ENCODE data around the gene LIPH.

The LIPH gene

GRCh38 chr3:185521349-185522138, 30.8 kb downstream of the LIPH start:
- DNase-seq = no peak

GRCh38 chr3:185519021-185519420, 33.4 kb downstream of the LIPH start:
- no peak overlapping the region for H3K4me3 ChIP-seq (ENCODE audit: low read depth, low read length)
- H3K9me3 ChIP-seq = no peaks in the 10 kb centered on the region
- DNase-seq = no peak
- no peaks in the 10 kb centered on the region for H3K36me3 ChIP-seq
- H3K27me3 ChIP-seq = peaks cover 5% of the 10 kb centered on the region
- no peaks in the 10 kb centered on the region for H3K4me1 ChIP-seq
- peak; percentile 14; the same call in 1 of the 2 replicates for TF ChIP-seq CTCF (IDR thresholded peaks at IDR 0.05; ENCODE audit: low read depth, low read length)

More at GRCh38 chr3:185521349-185522138, 30.8 kb downstream of the LIPH start:
- Histone ChIP-seq H3K9me3 (no peaks in the 10 kb centered on the region), H3K36me3 (no peaks in the 10 kb centered on the region), H3K4me1 (no peaks in the 10 kb centered on the region), H3K4me3 (ENCODE audit: low read depth, low read length) (no peak overlapping the region), H3K27me3 (peaks cover 5% of the 10 kb centered on the region)
- TF ChIP-seq CTCF (IDR thresholded peaks at IDR 0.05; ENCODE audit: low read depth, low read length) = no peak

- Histone ChIP-seq H3K4me3 (ENCODE audit: low read depth, low read length) (no peak overlapping the region), H3K27me3 (no peaks in the 10 kb centered on the region; the same call in none of the 2 replicates), H3K4me1 (no peaks in the 10 kb centered on the region), H3K9me3 (no peaks in the 10 kb centered on the region), H3K36me3 (no peaks in the 10 kb centered on the region)
- no peak for DNase-seq
- no peak for TF ChIP-seq CTCF (IDR thresholded peaks at IDR 0.05; ENCODE audit: low read depth, low read length)
These were observed 34.8 kb downstream of the LIPH start for GRCh38 chr3:185517387-185518130.

- no peaks in the 10 kb centered on the region for H3K4me1 ChIP-seq
- H3K36me3 ChIP-seq = no peaks in the 10 kb centered on the region
- no peak for TF ChIP-seq CTCF (IDR thresholded peaks at IDR 0.05; ENCODE audit: low read depth, low read length)
- H3K4me3 ChIP-seq (ENCODE audit: low read depth, low read length) = no peak overlapping the region
- DNase-seq = no peak
- H3K9me3 ChIP-seq = no peaks in the 10 kb centered on the region
- H3K27me3 ChIP-seq = no peaks in the 10 kb centered on the region; the same call in none of the 2 replicates
These were observed 40.7 kb downstream of the LIPH start for GRCh38 chr3:185511711-185512110.

GRCh38 chr3:185508335-185508991, 43.9 kb downstream of the LIPH start:
- no peaks in the 10 kb centered on the region for H3K36me3 ChIP-seq
- no peaks in the 10 kb centered on the region for H3K9me3 ChIP-seq
- no peaks in the 10 kb centered on the region for H3K27me3 ChIP-seq
- no peak for DNase-seq
- no peaks in the 10 kb centered on the region for H3K4me1 ChIP-seq
- TF ChIP-seq CTCF (IDR thresholded peaks at IDR 0.05; ENCODE audit: low read depth, low read length) = no peak
- no peak overlapping the region for H3K4me3 ChIP-seq (ENCODE audit: low read depth, low read length)

Data from BE2C (cell line).